Neural crest cell (in vitro differentiated cells): ENCODE results near the gene TSNAX. TPM values are rescaled to one million over a fixed set of nuclear protein-coding genes. Genes with fewer than 3 reads are reported as not detected.

ENCODE experiments used
- DNase-seq: peaks from one replicate; pipeline ENCODE4 v3.0.0; 2021; ENCODE audit warnings: low read depth, mixed read lengths, low spot score
- H3K27ac Mint-ChIP-seq: one replicate; pipeline ENCODE4 v1.8.0; 2021; ENCODE audit warnings: mild to moderate bottlenecking, mixed read lengths; ENCODE audit not compliant: unreplicated experiment
- H3K27me3 Mint-ChIP-seq: 2 replicates; pipeline ENCODE4 v1.8.0; 2021; ENCODE audit warnings: low read depth, mild to moderate bottlenecking, mixed read lengths
- H3K36me3 Mint-ChIP-seq: 2 replicates; pipeline ENCODE4 v1.8.0; 2021; ENCODE audit warnings: low read depth, mild to moderate bottlenecking, mixed read lengths
- H3K4me1 Mint-ChIP-seq: 2 replicates; pipeline ENCODE4 v1.8.0; 2021; ENCODE audit warnings: mixed read lengths
- H3K4me3 Mint-ChIP-seq: one replicate; pipeline ENCODE4 v1.8.0; 2021; ENCODE audit warnings: mild to moderate bottlenecking, mixed read lengths
- H3K9me3 Mint-ChIP-seq: 2 replicates; pipeline ENCODE4 v1.8.0; 2021; ENCODE audit warnings: mixed read lengths
- CTCF ChIP-seq: fragments of 200-600 bp; sonication (generic); conservative IDR thresholded peaks from 2 replicates; pipeline ENCODE4 v1.5.0; 2021; ENCODE audit warnings: antibody characterized with exemption, mild to moderate bottlenecking
- long read RNA-seq: library from polyadenylated mRNA; unstranded; transcript quantifications from one replicate; pipeline ENCODE4 v2.0.0, GENCODE V29; 2020
- total RNA-seq: library from RNA; stranded (reverse); gene quantifications from 2 replicates; pipeline ENCODE4 v1.2.1, GENCODE V29; 2021

The TSNAX gene
- total RNA-seq: 39.2 and 41.1 TPM in 2 replicates
- long read RNA-seq, transcript TSNAX-201 (6 exons, 2,650 nt): major isoform, 148 of 163 reads
- long read RNA-seq, partial matches to known transcripts: 7 of 163 reads
- long read RNA-seq, other reads (novel, unspliced or antisense): 7 of 163 reads

GRCh38 chr1:231528172-231529029 lies at the start of gene TSNAX:
TSS of gene TSNAX (plus strand) at chr1:231528669. CDS start at chr1:231528811, 142 bp downstream.
- Mint-ChIP-seq H3K4me1 (peaks cover 35% of the 10 kb centered on the region), H3K27ac (peak within 1 kb of the TSS; percentile 100), H3K36me3 (peaks cover 6% of the 10 kb centered on the region), H3K4me3 (peak within 1 kb of the TSS; percentile 99), H3K9me3 (no peaks in the 10 kb centered on the region), H3K27me3 (no peaks in the 10 kb centered on the region)
- peak; percentile 87 for DNase-seq
- TF ChIP-seq CTCF: no peak

- no peaks in the 10 kb centered on the region for H3K4me1 Mint-ChIP-seq
- H3K9me3 Mint-ChIP-seq: no peaks in the 10 kb centered on the region
Observed at GRCh38 chr1:231478811-231479210, 49.7 kb upstream of the TSNAX start.

GRCh38 chr1:231480008-231480407 lies 48.5 kb upstream of the TSNAX start:
- DNase-seq: no peak
- Mint-ChIP-seq H3K4me1 (no peaks in the 10 kb centered on the region), H3K9me3 (no peaks in the 10 kb centered on the region), H3K4me3 (no peak overlapping the region), H3K27me3 (no peaks in the 10 kb centered on the region), H3K27ac (no peak overlapping the region), H3K36me3 (no peaks in the 10 kb centered on the region)
- TF ChIP-seq CTCF: no peak

More at GRCh38 chr1:231478811-231479210, 49.7 kb upstream of the TSNAX start:
- TF ChIP-seq CTCF: no peak
- no peaks in the 10 kb centered on the region for H3K27me3 Mint-ChIP-seq
- no peak overlapping the region for H3K4me3 Mint-ChIP-seq
- no peaks in the 10 kb centered on the region for H3K36me3 Mint-ChIP-seq
- no peak for DNase-seq
- no peak overlapping the region for H3K27ac Mint-ChIP-seq

- no peaks in the 10 kb centered on the region for H3K4me1 Mint-ChIP-seq
- H3K4me3 Mint-ChIP-seq: no peak overlapping the region
- no peak for TF ChIP-seq CTCF
- H3K27me3 Mint-ChIP-seq: no peaks in the 10 kb centered on the region
- H3K36me3 Mint-ChIP-seq: no peaks in the 10 kb centered on the region
- H3K27ac Mint-ChIP-seq: no peak overlapping the region
- H3K9me3 Mint-ChIP-seq: no peaks in the 10 kb centered on the region
- DNase-seq: no peak
Observed at GRCh38 chr1:231481289-231481688, 47.2 kb upstream of the TSNAX start.

GRCh38 chr1:231485029-231485784 lies 43.3 kb upstream of the TSNAX start:
- no peaks in the 10 kb centered on the region for H3K36me3 Mint-ChIP-seq
- H3K4me3 Mint-ChIP-seq: no peak overlapping the region
- H3K9me3 Mint-ChIP-seq: no peaks in the 10 kb centered on the region
- H3K4me1 Mint-ChIP-seq: no peaks in the 10 kb centered on the region
- TF ChIP-seq CTCF: no peak
- H3K27ac Mint-ChIP-seq: no peak overlapping the region
- no peak for DNase-seq
- no peaks in the 10 kb centered on the region for H3K27me3 Mint-ChIP-seq
